Endothelial cell of umbilical vein (primary cell): ENCODE data around the gene MUC22. TPM values are rescaled to one million over a fixed set of nuclear protein-coding genes. Genes with fewer than 3 reads are reported as not detected.

ENCODE experiments used
- BruUV-seq: library from RNA; stranded (reverse); fragments of 400-500 nt; replicated peaks from 2 replicates; lab custom pipeline; 2021; lab: Mats Ljungman, UMichigan
- CTCF ChIA-PET: fragments of 300-600, 350-600 bp; sonication (Branson Sonifier 250); formaldehyde crosslinking; loops from one replicate; lab custom pipeline; 2021; ENCODE audit warnings: antibody characterized with exemption, inconsistent platforms; lab: Charles Lee
- POLR2A ChIA-PET: fragments of 300-600, 350-600 bp; sonication (Branson Sonifier 250); formaldehyde crosslinking; loops from one replicate; lab custom pipeline; 2021; ENCODE audit warnings: antibody characterized with exemption, inconsistent platforms; lab: Charles Lee
- DNase-seq: peaks from one replicate; pipeline ENCODE4 v3.0.0-alpha.2; 2011; ENCODE audit warnings: low read depth, low spot score
- FAIRE-seq: peaks from 2 replicates; lab custom pipeline; 2011; peaks lifted over from hg19 to GRCh38; lab: Jason Lieb, UNC
- H2AFZ ChIP-seq: 2 replicates; pipeline ENCODE4 v1.6.0; 2012; ENCODE audit warnings: low read depth, low read length, control low read depth, inconsistent platforms
- H3K27ac ChIP-seq: 2 replicates; pipeline ENCODE4 v1.5.1; 2011; ENCODE audit warnings: low read depth, mild to moderate bottlenecking, control low read depth, low read length, moderate library complexity; ENCODE audit not compliant: insufficient read depth
- H3K27me3 ChIP-seq, 2 experiments: 2 replicates each; pipeline versions ENCODE4 v1.6.0 to v1.6.1; 2011; ENCODE audit warnings: low read length in 2 of 2, mixed read lengths in 1 of 2; ENCODE audit not compliant: control insufficient read depth in 2 of 2, insufficient read depth in 2 of 2
- H3K36me3 ChIP-seq, 2 experiments: 2 replicates in 1 of 2; 3 replicates in 1 of 2; pipeline ENCODE4 v1.5.1; 2011; ENCODE audit warnings: low read length in 2 of 2, mild to moderate bottlenecking in 1 of 2, moderate library complexity in 1 of 2; ENCODE audit not compliant: control insufficient read depth in 2 of 2, insufficient read depth in 2 of 2; ENCODE audit errors: extremely low read depth in 1 of 2
- H3K4me1 ChIP-seq: 3 replicates; pipeline ENCODE4 v1.5.1; 2011; ENCODE audit warnings: mild to moderate bottlenecking, low read length; ENCODE audit not compliant: control insufficient read depth, insufficient read depth; ENCODE audit errors: extremely low read depth
- H3K4me2 ChIP-seq: 2 replicates; pipeline ENCODE4 v1.6.1; 2011; ENCODE audit warnings: low read length, control low read depth, mixed read lengths; ENCODE audit not compliant: insufficient read depth
- H3K4me3 ChIP-seq, 3 experiments: fragments of 200-600 bp in 1 of 3; sonication (generic), shearing (Covaris generic) in 1 of 3; replicated peaks in 1 of 3; 2 replicates each; pipeline ENCODE4 v1.5.1; 2011 to 2016; ENCODE audit warnings: control low read depth in 3 of 3, low read length in 3 of 3, mild to moderate bottlenecking in 2 of 3, inconsistent platforms in 1 of 3, low read depth in 1 of 3, moderate library complexity in 1 of 3; ENCODE audit not compliant: insufficient read depth in 1 of 3
- H3K79me2 ChIP-seq: 2 replicates; pipeline ENCODE4 v1.6.0; 2012; ENCODE audit warnings: low read length, inconsistent platforms; ENCODE audit not compliant: control insufficient read depth, insufficient read depth
- H3K9ac ChIP-seq: replicated peaks from 2 replicates; pipeline ENCODE3; 2011; ENCODE audit warnings: low read length, control low read depth; ENCODE audit not compliant: insufficient read depth; ENCODE audit errors: extremely low read depth
- H3K9me1 ChIP-seq: replicated peaks from 3 replicates; pipeline ENCODE4 v1.6.0; 2011; ENCODE audit warnings: mild to moderate bottlenecking, low read length; ENCODE audit not compliant: control insufficient read depth, insufficient read depth; ENCODE audit errors: extremely low read depth
- H3K9me3 ChIP-seq: replicated peaks from 2 replicates; pipeline ENCODE4 v1.5.1; 2012; ENCODE audit warnings: low read length, inconsistent platforms; ENCODE audit not compliant: control insufficient read depth, insufficient read depth
- H4K20me1 ChIP-seq: replicated peaks from 2 replicates; pipeline ENCODE3; 2011; ENCODE audit warnings: mild to moderate bottlenecking, low read length; ENCODE audit not compliant: control insufficient read depth, insufficient read depth; ENCODE audit errors: extremely low read depth
- EZH2 ChIP-seq: IDR thresholded peaks from 2 replicates; pipeline ENCODE4 v1.6.1; 2012; ENCODE audit warnings: borderline replicate concordance, low read depth, mild to moderate bottlenecking, moderate library complexity, low read length, inconsistent platforms; ENCODE audit not compliant: severe bottlenecking
- FOS ChIP-seq: IDR thresholded peaks from 2 replicates; pipeline ENCODE4 v1.6.1; 2011; ENCODE audit warnings: mild to moderate bottlenecking, low read length, moderate library complexity, borderline replicate concordance; ENCODE audit not compliant: insufficient read depth
- GATA2 ChIP-seq: IDR thresholded peaks from 2 replicates; pipeline ENCODE4 v1.7.0; 2011; ENCODE audit warnings: low read depth, mild to moderate bottlenecking, moderate library complexity, mixed read lengths, low read length; ENCODE audit not compliant: insufficient read length, insufficient read depth
- JUN ChIP-seq: IDR thresholded peaks from 2 replicates; pipeline ENCODE4 v1.6.1; 2011; ENCODE audit warnings: borderline replicate concordance, low read depth; ENCODE audit not compliant: insufficient read length, insufficient read depth
- MYC ChIP-seq: IDR thresholded peaks from one replicate; pipeline ENCODE4 v1.6.1; 2011; ENCODE audit warnings: mild to moderate bottlenecking, low read depth, low read length
- POLR2A ChIP-seq: IDR thresholded peaks from 2 replicates; pipeline ENCODE4 v1.6.1; 2012; ENCODE audit warnings: low read depth, mild to moderate bottlenecking, control low read depth, low read length
- POLR2AphosphoS5 ChIP-seq: IDR thresholded peaks from 2 replicates; pipeline ENCODE4 v1.6.1; 2012; ENCODE audit warnings: low read depth, mild to moderate bottlenecking, control low read depth, low read length, moderate library complexity; ENCODE audit not compliant: insufficient read depth
- dilution Hi-C: fragments of 300-500 bp; cut with MboI; formaldehyde crosslinking; loops from one replicate; pipeline ENCODE4 v1.15.0; 2019; ENCODE audit warnings: low sequenced_read_pairs; ENCODE audit not compliant: extremely low pct_ligation_motif_present
- intact Hi-C: fragments of 100-400 bp; cut with micrococcal nuclease; formaldehyde crosslinking; loops from one replicate; pipeline ENCODE4 v1.10.0; 2022
- polyA plus RNA-seq, 4 experiments: library from polyadenylated mRNA; depleted of rRNA in 3 of 4; stranded (reverse) in 3 of 4; unstranded in 1 of 4; fragments of >200 nt; gene quantifications; 2 replicates each; pipeline versions ENCODE4 v1.2.1 to v1.2.3, GENCODE V29; 2011 to 2012; ENCODE audit warnings: missing spikeins in 1 of 4
- total RNA-seq: library from RNA; stranded (reverse); gene quantifications from 2 replicates; pipeline ENCODE4 v1.2.3, GENCODE V29; 2021
- TF ChIP-seq, protein P1 (sequence below), 2 donors: IDR thresholded peaks; 1 replicate in 1 of 2; 2 replicates in 1 of 2; pipeline ENCODE4 v1.5.1; 2011; ENCODE audit warnings: low read length in 2 of 2, mild to moderate bottlenecking in 2 of 2, moderate library complexity in 2 of 2, control low read depth in 1 of 2, inconsistent platforms in 1 of 2, low read depth in 1 of 2; ENCODE audit not compliant: insufficient read depth in 1 of 2; ENCODE audit errors: extremely low read depth in 1 of 2
- TF ChIP-seq, protein P2 (sequence below): IDR thresholded peaks from 2 replicates; pipeline ENCODE4 v1.6.1; 2011; ENCODE audit not compliant: insufficient read depth, insufficient read length

The MUC22 gene
- total and polyA plus RNA-seq, 2 donors (not counting 3 experiments of a cell fraction or from before 2014, with no cell fraction given): not detected

DNA sequence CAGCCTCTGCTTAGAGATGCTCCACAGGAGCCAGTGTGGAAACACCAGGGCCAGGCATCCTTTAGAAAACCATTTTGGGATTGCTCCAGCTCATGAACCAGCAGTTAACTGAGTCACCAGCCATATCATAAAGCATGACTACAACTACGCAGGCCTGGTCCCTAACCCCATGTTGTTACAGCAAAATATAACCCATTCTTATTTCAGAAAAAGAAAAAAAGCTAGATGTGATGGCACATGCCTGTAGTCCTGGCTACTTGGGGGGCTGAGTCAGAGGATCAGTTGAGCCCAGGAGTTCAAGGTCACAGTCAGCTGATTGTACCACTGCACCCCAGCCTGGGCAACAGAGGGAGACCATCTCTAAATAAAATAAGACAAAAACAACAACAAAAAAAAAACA, 65.3 kb downstream of the MUC22 start:
- Histone ChIP-seq H3K4me3 (no peak overlapping the region), H3K9ac (no peak overlapping the region), H2AFZ (no peak overlapping the region), H3K9me1 (no peaks in the 10 kb centered on the region), H3K4me2 (no peak overlapping the region), H3K36me3 (no peaks in the 10 kb centered on the region), H4K20me1 (no peaks in the 10 kb centered on the region), H3K9me3 (no peaks in the 10 kb centered on the region), H3K4me1 (peaks cover 10% of the 10 kb centered on the region), H3K79me2 (no peaks in the 10 kb centered on the region), H3K27ac (no peak overlapping the region), H3K27me3 (no peaks in the 10 kb centered on the region)
- FAIRE-seq: no peak
- intact Hi-C loops: no loop called here
- TF ChIP-seq JUN (no peak), FOS (no peak)
- CTCF ChIA-PET: interaction anchor here (0.7 kb wide), 1 partner anchor 394 kb away, joined by 3 read pairs; no protein-coding TSS in a partner anchor
- DNase-seq: no peak
- BruUV-seq: no TSS peak
- POLR2A ChIA-PET: no interaction called here
- dilution Hi-C loops: no loop called here

DNA sequence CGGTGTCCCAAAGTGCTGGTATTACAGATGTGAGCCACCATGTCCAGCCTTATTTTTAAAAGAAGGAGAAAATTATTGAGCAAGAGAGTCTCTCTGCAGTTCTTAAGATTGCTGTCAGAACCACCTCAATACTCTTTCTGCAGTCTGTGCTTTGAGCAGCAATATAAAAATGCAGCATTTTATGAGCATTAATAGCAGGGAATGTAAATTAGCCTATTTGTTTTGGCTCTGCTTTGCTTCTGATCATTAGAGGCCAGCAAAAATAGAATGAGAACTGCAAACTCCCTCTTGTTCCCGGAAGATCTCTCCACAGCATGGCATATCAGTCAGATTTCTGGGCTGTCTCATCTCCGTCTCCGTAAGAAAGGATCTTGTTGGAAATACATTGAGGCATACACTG, 66.3 kb downstream of the MUC22 start:
- dilution Hi-C loops: no loop called here
- Histone ChIP-seq H3K79me2 (no peaks in the 10 kb centered on the region), H3K4me3 (no peak overlapping the region), H3K36me3 (no peaks in the 10 kb centered on the region), H4K20me1 (no peaks in the 10 kb centered on the region), H3K4me2 (no peak overlapping the region), H3K4me1 (peaks cover 10% of the 10 kb centered on the region), H3K9ac (no peak overlapping the region), H3K9me1 (no peaks in the 10 kb centered on the region), H3K27ac (no peak overlapping the region), H3K9me3 (no peaks in the 10 kb centered on the region), H3K27me3 (peaks cover under 1 to 3% of the 10 kb centered on the region in 2 experiments), H2AFZ (no peak overlapping the region)
- FAIRE-seq (no peak), DNase-seq (no peak)
- ChIA-PET POLR2A (interaction anchor here (0.5 kb wide), 1 partner anchor 462 kb away, joined by 5 read pairs; no protein-coding TSS in a partner anchor), CTCF (no interaction called here)
- intact Hi-C loops: no loop called here
- no TSS peak for BruUV-seq
- TF ChIP-seq, protein P1, sequence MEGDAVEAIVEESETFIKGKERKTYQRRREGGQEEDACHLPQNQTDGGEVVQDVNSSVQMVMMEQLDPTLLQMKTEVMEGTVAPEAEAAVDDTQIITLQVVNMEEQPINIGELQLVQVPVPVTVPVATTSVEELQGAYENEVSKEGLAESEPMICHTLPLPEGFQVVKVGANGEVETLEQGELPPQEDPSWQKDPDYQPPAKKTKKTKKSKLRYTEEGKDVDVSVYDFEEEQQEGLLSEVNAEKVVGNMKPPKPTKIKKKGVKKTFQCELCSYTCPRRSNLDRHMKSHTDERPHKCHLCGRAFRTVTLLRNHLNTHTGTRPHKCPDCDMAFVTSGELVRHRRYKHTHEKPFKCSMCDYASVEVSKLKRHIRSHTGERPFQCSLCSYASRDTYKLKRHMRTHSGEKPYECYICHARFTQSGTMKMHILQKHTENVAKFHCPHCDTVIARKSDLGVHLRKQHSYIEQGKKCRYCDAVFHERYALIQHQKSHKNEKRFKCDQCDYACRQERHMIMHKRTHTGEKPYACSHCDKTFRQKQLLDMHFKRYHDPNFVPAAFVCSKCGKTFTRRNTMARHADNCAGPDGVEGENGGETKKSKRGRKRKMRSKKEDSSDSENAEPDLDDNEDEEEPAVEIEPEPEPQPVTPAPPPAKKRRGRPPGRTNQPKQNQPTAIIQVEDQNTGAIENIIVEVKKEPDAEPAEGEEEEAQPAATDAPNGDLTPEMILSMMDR (IDR thresholded peaks at IDR 0.05; ENCODE audit: extremely low read depth in 1 of 2, insufficient read depth in 1 of 2, low read depth in 1 of 2, low read length in 2 of 2): no peak
- TF ChIP-seq, protein P2, sequence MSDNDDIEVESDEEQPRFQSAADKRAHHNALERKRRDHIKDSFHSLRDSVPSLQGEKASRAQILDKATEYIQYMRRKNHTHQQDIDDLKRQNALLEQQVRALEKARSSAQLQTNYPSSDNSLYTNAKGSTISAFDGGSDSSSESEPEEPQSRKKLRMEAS: no peak
- TF ChIP-seq FOS: no peak
- TF ChIP-seq GATA2: no peak
- TF ChIP-seq POLR2A: no peak
- TF ChIP-seq EZH2: no peak
- TF ChIP-seq POLR2AphosphoS5: no peak
- TF ChIP-seq MYC: no peak
- no peak for TF ChIP-seq JUN
